ENCODE results near the gene ETNK2. TPM values are rescaled to one million over a fixed set of nuclear protein-coding genes. Genes with fewer than 3 reads are reported as not detected.

Gene ETNK2
- total RNA-seq, 1 experiment from 2014 or later: 19.1 TPM

DNA sequence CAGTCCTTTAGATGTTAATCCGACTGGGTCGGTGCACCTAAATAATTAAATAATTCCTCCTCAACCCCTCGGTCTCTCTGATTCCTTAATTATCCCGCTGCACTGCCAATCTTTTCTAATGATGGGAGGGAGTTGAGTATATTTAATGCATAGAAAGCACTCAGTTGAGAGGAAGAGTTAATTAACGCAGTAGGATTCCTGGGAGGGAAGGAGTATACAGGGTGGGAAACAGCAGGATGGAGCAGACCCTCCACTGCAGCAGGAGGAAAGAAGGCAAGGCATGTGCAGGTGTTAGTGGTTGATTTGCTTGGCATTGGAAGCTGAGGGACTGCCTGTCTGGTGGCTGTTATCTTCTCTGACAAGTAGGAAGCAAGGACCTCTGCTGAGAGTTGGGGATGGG, 24.2 kb upstream of the ETNK2 start:
- no peak for DNase-seq (ENCODE audit: low spot score)

DNA sequence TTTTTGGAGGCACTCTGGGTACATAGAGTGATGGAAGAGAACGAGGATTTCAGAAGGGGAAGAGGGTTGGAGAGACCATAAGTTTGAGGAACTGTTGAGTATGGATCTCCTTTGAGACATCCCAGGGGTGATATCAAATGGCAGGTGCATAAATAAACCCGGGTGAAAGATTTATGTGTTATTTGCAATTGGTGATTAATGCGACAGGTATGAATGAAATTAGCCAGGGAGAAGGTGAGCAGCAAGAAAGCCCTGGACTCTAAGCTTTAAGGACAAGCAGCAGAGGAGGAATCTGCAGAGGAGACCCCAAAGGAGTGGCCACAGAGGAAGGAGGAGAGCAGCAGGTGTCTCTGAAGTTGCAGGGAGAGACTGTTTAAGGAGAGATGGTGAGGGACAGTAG, 23.1 kb upstream of the ETNK2 start:
- DNase-seq (ENCODE audit: low spot score): no peak

DNA sequence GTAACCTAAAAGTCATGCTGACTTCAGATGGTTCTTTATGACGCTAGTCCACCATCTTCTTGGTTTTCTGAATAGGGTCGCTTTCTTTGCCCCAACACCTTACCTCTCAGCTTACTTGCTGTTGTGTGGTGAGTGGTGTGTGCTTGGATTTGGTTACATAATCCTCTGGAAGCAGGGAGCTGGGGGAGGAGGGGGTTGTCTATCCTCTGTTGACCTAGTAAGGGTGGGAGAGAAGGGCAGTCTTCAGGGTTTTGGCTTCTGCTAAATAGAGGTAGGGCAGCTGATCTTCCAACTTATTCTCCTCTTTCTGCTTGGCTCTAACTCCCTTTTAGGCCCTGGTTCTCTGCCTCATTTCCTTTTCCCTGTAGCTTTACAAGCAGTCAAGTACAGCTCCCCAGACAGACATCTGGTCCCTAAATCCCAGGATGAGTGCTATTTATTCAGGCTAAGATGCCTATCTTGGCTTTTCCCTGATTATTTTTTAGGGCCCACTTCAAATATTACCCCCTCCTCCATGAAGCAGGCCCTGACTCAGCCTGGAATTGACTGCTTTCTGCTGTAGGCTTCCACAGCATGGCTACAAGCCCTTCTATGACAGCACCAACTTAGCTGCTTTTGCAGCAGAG, 20.7 kb upstream of the ETNK2 start:
- no peak for DNase-seq (ENCODE audit: low spot score)

DNA sequence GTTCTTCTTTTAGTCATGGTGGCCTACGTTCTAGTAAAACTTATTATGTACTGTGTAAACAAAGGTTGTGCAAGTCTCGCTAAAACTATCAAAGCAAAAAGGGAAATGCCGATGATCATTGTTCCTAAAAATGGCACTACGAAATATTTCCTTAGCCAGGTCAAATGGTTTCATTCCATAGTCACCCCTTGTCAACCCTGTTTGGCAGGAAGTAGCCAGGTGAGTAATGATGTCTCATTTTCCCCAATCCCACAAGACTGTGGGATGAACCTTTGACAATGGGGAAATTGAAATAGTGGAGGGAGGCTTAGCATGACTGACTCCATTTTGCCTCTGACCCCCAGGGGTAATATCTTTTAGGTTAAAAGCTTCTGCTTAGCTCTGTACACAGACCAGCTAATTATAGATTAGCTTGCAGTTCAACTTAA, 19.9 kb upstream of the ETNK2 start:
- DNase-seq (ENCODE audit: low spot score): no peak

- no peak for DNase-seq (ENCODE audit: low spot score)
These were observed 18.8 kb upstream of the ETNK2 start for GRCh38 chr1:204170494-204171155.

GRCh38 chr1:204169858-204170257, 18.0 kb upstream of the ETNK2 start:
- DNase-seq (ENCODE audit: low spot score): no peak

DNA sequence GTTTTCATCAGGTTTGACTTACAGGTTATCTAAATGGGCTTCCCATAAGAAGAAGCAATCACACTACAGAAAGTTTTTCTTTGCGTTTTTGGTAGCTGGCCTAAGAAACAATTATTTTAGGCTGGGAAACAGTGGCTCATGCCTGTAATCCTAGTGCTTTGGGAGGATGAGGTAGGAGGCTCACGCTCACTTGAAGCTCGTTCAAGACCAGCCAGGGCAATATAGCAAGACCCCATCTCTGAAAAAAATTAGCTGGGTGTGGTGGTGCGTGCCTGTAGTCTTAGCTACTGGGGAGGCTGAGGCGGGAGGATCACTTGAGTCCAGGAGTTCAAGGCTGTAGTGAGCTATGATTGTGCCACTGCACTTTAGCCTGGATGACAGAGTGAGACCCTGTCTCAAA, 15.9 kb upstream of the ETNK2 start:
- no peak for DNase-seq (ENCODE audit: low spot score)

DNA sequence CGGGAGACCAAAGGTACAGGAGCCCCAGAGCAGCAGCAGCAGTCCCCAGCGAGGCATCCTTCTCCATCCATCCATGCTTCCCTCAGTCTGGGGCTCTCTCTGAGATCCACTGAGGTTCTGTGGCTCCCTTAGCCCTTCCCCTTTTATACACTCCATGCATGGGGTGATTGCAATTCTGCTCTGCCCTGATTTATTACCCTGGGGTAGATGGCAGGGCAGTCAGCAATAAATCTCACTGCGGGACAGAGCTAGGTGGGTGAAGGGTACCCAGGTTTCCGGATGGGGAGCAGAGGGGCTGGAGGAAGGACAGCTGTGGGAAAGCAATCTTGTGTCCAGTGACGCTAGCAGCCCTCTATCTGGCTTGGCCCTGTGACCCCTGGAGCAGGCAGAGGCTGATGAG, 14.4 kb upstream of the ETNK2 start, which contains the start of gene REN:
Gene REN, minus strand, starts transcription at position 119 of the 400 bp plus-strand sequence. Its CDS starts 44 bp downstream, at position 75.
- no peak for DNase-seq (ENCODE audit: low spot score)

- DNase-seq (ENCODE audit: low spot score): peak; percentile 46
These were observed 10.7 kb upstream of the ETNK2 start for GRCh38 chr1:204162494-204163074.

DNA sequence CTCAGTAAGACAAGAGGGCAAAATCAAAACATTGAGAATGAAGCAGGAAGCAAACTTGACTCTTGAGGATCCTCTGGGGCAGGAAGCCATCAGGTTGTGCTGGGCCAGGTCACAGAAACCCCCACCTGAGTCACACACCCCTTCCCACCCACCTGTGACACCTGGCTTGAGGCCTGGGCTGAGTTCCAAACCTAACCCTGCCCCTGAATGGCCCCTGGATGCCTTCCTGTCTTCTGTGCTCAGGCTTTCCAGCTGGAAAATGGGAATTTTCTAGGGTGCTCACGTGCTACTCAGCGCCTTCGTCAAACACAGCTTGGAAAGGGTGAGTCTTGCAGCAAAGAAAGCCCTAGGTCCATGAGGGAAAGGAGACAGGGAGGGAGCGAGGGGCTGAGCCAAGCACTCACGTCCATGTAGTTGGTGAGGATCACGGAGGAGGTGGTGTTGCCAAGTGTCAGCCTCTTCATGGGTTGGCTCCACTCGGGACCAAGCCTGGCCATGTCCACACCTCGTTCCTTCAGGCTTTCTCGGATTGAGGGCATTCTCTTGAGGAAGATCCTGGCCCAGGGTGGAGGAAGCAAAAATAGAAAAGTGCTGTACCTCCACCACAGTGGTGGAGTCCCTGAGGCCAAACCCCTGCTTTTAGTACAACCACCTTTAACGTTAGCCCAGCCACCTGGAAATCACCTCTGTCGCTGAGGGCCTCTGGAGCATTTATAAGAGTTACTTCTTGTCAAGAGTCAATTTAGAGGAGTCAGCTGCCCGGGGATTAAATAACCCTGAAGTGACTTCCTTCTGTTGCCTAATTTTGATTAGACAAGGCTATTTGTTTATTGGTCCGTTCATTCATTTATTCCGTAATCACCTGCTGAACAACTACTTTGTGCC, 10.0 kb upstream of the ETNK2 start:
- DNase-seq (ENCODE audit: low spot score): no peak

- no peak for DNase-seq (ENCODE audit: low spot score)
These were observed 6.1 kb upstream of the ETNK2 start for GRCh38 chr1:204157962-204158361.

DNA sequence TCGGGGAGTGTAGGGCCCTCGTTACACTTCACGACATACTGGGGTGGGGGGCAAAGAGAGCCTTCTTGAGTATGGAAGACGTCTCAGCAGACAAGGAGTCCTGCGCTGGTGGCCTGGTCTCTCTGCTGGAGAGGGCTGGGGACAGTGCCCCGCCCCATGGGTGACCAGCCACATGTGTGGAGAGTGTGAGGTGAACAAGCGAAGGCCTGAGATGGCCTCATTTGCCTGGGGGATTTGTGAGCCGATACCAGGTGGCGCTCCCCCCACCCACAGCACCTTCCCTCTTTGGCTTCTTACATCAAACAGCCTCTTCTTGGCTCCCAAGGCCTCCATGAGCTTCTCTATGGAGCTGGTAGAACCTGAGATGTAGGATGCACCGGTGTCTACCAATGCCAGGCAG, 4.0 kb upstream of the ETNK2 start:
- DNase-seq (ENCODE audit: low spot score): no peak

DNA sequence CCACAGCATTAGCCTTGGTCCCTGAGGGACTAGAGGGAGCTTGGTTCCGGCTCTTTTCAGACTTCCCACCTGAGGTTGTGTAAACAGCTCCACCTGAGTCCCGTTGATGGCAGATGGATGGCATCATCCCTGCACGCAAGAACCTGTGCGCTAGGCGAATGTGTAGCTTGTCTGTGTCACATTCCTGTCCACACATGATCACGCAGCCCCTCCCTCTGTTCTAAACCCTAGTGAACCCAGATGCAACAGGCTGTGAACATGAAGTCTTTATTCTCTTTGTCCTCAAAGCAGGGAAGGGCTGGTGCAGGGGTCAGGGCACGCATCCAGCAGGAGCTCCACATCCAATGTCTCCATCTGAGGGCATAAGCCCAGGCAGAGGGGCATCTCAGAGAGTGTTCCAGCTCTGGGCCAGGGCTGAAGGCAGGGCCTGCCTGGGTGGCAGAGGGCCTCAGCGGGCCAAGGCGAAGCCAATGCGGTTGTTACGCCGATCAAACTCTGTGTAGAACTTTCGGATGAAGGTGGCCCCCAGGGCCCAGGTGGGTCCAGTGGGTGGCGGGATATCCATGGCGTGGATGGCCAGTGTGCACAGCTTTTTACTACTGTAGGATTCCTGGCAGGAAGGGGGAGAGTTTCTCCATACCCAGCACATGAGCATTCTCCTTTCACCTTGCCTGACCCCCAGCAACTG, 2.9 kb upstream of the ETNK2 start:
- no peak for DNase-seq (ENCODE audit: low spot score)

- no peak for DNase-seq (ENCODE audit: low spot score)
These were observed 1.8 kb upstream of the ETNK2 start for GRCh38 chr1:204153667-204154066.

- DNase-seq (ENCODE audit: low spot score): no peak
These were observed 633 bp upstream of the ETNK2 start for GRCh38 chr1:204152310-204153044.

DNA sequence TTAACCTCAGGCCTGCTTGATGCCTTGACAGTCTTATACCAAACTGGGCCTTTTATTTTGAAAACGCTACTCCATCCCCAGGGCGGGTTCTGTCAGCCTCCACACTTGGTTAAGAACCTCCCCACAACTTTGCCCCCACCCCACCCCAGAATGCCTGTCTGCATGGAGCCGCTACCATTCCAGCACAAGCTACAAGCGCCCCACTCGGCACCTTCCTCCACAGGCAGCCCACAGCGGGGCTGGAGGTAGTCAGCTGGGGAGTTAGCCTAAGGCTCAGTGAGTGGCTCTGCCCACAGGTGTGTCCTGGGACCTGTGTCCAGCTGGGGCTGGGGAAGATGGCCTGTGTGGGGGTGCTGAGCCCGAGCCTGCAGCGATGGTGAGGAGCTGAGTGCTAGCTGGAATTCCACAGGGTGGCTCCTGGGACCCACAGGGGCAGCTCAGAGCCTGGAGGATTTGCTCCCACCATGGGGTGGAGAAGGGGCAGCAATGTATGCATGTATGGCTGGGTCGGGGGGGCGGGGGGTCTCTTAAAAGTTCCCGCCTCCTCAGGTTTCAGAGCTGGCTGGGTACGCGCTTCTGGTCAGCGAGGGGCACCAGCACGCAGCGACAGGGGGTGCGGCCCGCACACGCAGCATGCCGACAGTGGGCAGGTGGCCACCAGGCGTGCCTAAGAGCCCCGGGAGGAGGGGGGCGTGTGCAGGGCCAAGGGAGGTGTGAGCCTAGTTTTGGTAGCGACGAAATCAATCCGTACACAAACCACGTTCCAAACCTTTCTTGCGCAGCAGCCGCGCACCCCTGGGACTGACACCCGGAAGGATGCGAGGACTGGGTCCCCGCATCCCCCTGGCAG, 917 bp downstream of the ETNK2 start:
- no peak for DNase-seq (ENCODE audit: low spot score)

DNA sequence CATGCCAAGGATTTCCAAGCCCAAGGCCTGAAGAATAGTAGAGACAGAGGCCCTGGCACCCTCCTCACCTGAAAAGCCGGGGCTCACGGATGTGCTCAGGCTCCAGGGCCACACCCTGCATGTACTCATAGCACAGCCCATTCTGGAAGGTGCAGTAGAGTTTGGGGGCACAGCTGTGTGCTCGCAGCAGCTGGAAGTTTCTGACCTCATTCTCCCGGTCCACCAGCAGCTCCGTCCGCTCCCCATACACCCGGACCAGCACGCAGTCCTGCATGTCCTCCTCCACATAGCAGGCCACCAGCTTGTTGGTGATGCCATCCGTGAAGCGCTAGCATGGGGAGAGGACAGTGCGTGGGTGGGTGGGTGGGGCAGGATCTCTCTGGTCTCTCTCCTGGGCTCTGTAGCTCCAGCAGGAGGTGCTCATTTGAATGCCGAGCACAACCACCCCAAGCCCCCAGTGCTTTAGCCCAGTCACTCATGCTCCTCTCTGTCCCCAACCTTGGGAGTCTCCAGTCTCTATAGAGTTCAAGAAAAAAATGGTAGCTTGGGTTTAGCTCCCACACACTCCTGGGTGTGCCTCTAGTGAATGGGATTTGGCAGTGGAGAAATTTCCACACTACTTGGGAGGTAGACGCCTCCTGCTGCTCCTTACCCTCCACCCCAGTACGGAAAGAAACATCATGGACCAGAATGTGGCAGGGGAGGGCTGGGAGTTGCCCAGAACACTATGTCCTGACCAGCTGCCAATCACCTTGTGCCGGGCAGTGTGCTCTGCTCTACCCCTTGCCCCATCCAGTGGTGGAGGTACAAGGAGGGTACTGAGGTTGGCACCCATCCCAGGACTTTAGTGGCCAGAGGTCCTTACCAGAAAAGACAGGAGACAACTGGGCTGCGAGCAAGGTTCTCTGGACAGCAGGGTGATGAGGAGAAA, 1.9 kb downstream of the ETNK2 start:
- DNase-seq (ENCODE audit: low spot score): no peak

GRCh38 chr1:204149107-204149506, 2.7 kb downstream of the ETNK2 start:
- DNase-seq (ENCODE audit: low spot score): no peak
